Omental fat pad (tissue), 4 donors: Measurements from ENCODE around the gene CPO. TPM values are rescaled to one million over a fixed set of nuclear protein-coding genes. Genes with fewer than 3 reads are reported as not detected.
"Not testable (repeated sequence)": the region's sequence is repeated elsewhere in the genome, so short reads cannot be mapped to it uniquely, and the experiment has no call there.

Source experiments
- ATAC-seq: fragments of 150-250 bp; one replicate; pipeline ENCODE4 v1.9.1; 2016; ENCODE audit warnings: mild to moderate bottlenecking, moderate library complexity; ENCODE audit not compliant: low FRiP score
- DNase-seq: peaks from one replicate; pipeline ENCODE4 v3.0.0-alpha.2; 2019; ENCODE audit warnings: low spot score
- CTCF ChIP-seq, 3 donors: fragments of 450-650 bp; IDR thresholded peaks; one replicate each; pipeline ENCODE4 v1.5.1; 2016 to 2017; ENCODE audit warnings: antibody characterized with exemption in 3 of 3, mild to moderate bottlenecking in 3 of 3, moderate library complexity in 2 of 3
- total RNA-seq, 4 donors: library from RNA; depleted of rRNA; stranded (reverse); fragments of >200 nt; gene quantifications; one replicate each; pipeline ENCODE4 v1.1.0, GENCODE V29; 2016

CPO gene
- total RNA-seq, 4 donors from 2014 or later: 0.48 to 2.0 (median 0.69) TPM; not detected in 1

GRCh38 chr2:206921529-206921928 is 17.8 kb upstream of the CPO start:
- no peak for ATAC-seq
- no peak for DNase-seq
- no peak for TF ChIP-seq CTCF (IDR thresholded peaks at IDR 0.05)

DNA sequence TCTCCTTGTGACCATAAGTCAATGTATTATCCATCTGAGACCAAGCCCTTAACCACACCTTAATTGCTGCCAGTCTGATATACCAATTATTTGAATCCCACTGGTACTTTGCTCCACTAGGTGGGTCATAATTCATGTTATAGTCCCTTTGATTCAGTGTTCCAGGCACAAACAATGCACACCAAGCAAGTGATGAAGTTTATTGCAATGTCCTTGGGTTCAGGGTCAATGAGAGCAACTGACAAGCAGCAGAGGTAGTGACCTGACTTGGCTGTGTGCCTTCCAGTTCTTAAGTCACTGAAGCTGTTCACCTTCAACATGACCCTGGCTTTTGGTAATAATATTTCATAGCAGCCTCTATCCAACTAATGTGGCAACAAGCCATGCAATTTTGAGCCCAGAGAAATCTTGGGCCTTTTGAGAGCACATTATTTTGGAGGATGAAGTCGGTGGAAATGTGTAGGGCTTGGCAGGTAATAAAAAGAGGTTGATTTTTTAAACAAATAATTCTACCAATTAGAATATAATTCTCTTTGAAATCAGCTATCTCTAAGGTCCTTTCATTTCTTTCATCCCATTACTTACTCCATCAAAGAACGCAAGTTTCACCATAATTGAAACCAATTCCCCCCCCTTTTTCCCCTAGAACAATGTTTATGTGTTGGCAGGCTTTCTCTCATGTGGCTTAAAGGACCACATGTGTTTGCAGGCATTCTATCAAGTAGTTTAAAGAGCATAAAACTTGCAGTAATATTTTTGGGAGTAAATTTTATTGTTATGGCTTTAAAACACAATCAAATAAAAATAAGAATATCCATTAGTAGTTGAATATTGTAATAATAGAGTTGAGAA is 3.1 kb upstream of the CPO start:
- DNase-seq (no peak), ATAC-seq (no peak)
- TF ChIP-seq CTCF (IDR thresholded peaks at IDR 0.05): no peak

DNA sequence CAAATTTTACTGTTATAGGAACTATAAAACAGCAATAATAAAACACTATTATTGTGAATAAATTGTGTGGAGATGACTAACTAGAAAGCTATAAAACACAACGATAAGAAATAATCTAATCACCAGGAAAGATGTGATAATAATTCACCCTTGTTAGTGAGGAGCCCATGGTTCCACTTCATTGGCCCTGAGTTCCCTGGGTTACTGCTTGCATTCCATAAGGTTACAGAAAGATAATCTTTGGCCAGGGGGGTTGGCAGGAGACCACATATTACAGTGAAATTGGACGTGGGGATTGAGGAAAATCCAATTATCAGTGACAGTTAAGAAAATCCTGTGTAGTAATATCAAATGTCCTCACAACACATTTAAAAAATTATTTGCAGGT is 2.5 kb upstream of the CPO start:
- no peak for TF ChIP-seq CTCF (IDR thresholded peaks at IDR 0.05)
- DNase-seq: no peak
- ATAC-seq: no peak

GRCh38 chr2:206937555-206937954 is 1.8 kb upstream of the CPO start:
- no peak for TF ChIP-seq CTCF (IDR thresholded peaks at IDR 0.05)
- DNase-seq: no peak
- no peak for ATAC-seq

GRCh38 chr2:206940546-206940945 is 1.2 kb downstream of the CPO start:
- ATAC-seq: no peak

DNA sequence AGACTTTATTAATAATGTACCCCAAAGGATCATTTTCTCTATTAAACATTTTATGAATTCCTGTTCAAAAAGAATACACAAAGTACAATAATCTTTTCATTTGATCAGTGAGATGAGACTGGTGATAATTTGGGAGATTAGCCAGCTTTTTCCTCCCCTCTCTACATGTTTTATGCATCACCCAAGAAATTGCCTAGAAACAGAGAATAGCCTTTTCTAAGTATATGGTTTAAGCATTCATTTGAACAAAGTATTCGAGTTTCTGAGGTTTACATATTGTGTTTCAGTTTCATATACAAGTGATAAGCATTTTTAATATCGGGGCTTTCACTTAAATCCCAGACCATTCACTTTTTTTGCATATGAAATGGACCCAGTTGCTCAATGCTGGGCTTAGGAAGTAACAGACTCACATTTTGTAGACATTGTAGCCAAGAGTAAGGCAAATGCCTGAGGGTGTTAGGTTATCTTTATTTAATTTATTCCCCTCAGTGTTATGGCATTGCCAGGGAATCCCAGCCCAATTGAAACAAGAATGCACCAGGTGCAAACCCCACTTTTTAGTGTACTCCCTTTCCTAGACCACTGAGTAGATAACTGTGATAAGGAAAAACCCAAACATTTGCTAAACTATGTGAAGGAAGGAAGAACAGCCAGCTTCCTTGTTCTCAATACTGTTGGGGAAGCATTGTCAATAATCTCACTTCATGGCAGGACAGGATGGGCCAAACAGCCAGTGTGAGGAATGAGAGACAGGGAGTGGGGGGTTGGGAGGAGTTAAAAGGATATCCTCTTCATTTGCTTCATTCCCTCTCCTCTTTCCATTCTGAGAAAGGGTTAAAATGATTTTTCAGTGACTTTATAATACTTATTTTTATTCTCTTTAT is 3.5 kb downstream of the CPO start:
- DNase-seq: no peak
- TF ChIP-seq CTCF (IDR thresholded peaks at IDR 0.05): no peak

More at GRCh38 chr2:206940546-206940945, 1.2 kb downstream of the CPO start:
- no peak for DNase-seq
- TF ChIP-seq CTCF (IDR thresholded peaks at IDR 0.05): no peak

DNA sequence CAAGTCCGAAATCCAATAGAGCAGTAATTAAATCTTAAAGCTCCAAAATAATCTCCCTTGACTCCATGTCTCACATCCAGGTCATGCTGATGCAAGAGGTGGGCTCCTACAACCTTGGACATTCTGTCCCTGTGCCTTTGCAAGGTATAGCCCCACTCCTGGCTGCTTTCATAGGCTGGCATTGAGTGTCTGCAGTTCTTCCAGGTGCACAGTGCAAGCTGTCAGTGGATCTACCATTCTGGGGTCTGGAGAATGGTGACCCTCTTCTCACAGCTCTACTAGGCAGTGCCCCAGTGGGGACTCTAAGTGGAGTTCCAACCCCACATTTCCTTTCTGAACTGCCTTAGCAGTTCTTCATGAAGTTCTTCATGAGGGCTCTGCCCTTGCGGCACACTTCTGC is 14.1 kb downstream of the CPO start:
- DNase-seq, ATAC-seq: not testable (repeated sequence)

More for the DNA sequence above, 3.5 kb downstream of the CPO start:
- ATAC-seq: no peak
